HG03045 (cell line): ENCODE results near the gene PROCR.
A peak's percentile ranks its signal among the peaks of the same experiment; 100 is the strongest.
"Not testable (repeated sequence)": the region's sequence is repeated elsewhere in the genome, so short reads cannot be mapped to it uniquely, and the experiment has no call there.

ENCODE experiments used
- ATAC-seq: cut with Tn5 transposase; IDR thresholded peaks from one replicate; pipeline ENCODE4 v1.9.1; 2021; ENCODE audit warnings: mild to moderate bottlenecking, moderate library complexity; ENCODE audit not compliant: unreplicated experiment

PROCR gene

DNA sequence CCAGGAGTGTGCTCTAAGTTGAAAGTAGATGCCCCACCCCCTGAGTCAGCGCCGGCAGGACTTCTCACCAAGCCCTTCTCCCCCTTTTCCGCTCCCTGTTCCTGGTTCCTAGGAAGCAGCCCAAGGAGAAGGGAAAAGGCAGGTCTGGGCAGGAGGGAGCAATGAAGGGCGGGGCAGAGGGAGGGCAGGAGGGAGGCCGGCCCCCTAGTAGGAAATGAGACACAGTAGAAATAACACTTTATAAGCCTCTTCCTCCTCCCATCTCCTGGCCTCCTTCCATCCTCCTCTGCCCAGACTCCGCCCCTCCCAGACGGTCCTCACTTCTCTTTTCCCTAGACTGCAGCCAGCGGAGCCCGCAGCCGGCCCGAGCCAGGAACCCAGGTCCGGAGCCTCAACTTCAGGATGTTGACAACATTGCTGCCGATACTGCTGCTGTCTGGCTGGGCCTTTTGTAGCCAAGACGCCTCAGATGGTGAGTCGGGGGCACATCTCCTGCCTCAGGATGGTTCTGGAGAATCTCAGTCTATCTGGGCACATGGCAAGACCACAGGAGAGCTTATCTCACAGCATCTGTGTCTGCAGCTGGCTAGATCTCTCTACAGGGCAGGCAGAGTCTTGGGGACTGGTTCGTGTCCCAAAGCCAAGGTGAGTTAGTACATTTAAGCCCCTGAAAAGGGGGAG, at the start of gene PROCR:
Gene PROCR (plus strand): TSS at position 320 of the 681 bp plus-strand sequence. CDS start 83 bp downstream, at position 403.
- no peak for ATAC-seq

DNA sequence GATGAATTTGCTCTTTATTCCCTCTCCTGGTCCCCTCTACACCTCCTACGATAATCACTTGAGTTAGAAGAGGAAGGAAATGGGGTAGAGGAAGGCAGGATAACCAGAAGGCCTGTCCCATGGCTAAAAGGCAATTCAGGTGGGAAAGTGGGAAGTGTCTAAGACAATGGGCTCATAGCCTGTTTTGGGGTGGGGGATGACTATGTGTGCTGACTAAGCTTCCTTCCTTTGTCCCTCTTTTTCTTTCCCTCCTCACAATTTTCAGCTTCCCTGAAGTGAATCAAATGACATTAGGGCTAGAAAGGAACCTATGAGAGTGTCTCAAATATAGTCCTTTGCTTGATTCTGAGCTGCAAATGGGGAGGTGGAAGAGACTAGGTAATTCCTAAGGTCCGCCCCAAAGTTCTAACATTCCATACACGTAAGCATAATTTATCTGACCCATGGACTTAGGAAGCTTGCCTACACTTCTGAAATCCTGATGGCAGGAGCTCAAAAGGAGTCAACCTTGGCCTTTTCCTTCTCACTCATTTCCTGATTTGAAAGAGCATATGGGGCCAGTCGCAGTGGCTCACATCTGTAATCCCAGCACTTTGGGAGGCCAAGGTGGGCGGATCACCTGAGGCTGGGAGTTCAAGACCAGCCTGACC, 49.0 kb upstream of the PROCR start:
- no peak for ATAC-seq

DNA sequence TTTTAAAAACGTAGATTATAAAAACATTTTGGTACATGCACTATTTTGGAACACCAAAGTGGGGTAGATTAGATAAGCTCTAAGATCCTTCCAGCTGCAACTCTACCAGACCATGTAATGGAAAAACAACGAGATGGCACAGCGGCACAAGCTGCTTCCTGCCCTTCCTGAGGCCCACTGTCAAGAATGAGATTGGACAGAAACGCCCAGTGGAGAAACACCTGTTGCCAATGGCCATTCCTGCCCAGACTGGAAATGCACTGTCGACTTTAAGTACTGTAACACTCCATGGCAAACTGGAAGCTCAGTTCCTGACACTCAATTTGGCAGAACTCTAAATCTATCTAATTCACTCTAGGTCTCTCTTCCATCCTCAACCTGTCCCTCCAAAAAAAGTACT, 46.1 kb upstream of the PROCR start:
- no peak for ATAC-seq

DNA sequence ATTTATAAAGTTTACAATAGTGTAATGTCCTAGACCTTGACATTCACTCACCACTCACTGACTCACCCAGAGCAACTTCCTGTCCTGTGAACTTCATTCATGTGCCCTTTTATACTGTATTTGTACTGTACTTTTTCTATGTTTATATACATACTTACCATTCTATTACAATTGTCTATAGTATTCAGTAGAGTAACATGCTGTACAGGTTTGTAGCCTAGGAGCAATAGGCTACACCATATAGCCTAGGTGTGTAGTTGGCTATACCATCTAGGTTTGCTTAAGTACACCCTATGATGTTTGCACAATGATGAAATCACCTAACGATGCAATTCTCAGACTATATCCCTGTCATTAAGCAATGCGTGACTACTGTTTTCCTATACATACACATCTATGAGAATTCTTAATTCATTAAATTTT, 42.2 kb upstream of the PROCR start:
- no peak for ATAC-seq

DNA sequence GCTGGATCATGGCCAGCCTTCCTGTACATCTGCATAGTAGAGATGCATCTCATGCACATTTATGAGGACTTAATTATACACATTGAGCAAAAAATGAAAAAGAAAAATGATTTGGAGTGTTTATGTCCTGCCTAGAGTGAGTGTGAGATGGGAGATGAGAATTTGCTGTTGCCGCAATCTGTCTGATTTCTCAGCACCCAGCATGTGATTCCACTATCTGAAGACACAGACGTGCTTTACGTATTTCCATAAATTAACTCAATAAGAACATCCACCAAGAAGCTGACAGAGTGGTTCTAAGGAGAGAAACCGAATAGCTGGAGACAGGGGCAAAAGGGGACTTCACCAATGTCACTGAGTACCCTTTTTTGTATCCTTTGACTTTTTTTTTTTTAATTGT, 39.9 kb upstream of the PROCR start:
- no peak for ATAC-seq

DNA sequence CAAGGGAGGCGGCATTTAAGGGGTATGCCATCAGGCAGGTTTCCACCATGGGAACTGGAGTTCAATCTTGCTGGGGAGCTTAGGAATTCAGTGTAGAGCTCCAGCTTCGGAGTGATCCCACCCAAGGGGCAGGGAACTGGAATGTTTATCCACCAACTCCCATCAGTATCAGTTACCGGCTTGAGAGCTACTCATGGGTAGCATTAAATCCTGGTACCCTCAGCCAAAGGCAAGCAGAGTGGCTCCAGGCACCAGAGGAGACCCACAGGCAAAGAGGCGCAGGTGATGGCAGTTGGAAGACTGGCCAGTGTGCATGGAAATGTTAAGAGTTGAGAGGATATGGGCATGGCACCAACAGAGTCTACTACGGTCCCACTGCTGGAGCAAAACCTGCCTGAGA, 38.8 kb upstream of the PROCR start:
- no peak for ATAC-seq

DNA sequence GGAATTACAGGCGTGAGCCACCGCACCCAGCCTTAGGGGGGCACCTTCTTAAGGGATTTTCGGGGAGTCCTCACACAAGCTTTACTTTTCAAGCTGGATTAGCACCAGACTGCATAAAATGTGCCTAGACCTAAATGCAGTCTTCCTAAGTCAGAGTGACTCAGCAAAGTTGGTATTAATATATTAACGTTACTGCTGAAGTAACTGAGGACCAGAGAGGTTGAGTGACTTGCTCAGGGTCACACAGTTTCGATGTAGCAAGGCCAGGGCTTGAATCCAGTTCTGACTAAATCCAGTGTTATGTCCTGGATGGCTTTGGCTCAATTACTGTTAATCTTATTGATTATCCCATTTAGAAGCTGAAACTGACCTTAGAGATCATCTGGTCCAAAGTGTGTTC, 38.1 kb upstream of the PROCR start:
- no peak for ATAC-seq

DNA sequence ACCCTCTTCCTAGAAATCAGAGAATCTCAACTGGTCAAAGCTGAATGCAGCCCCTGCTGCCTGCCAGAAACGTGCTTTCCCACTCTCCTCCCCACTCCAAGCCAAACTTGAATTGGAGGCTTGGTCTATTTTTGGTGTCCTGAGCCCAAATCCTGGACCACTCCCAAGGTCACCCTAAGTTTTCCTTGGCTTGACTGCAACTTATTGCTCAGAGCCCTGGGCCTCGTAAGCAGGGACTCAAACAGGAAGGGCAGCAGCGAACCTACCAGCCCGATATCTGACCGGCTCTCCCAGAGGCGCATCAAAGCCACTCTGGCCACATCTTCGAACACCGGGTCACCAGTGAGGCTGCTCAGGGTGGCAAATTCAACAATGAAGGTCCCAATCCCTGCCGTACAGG, 37.4 kb upstream of the PROCR start:
- ATAC-seq: no peak

DNA sequence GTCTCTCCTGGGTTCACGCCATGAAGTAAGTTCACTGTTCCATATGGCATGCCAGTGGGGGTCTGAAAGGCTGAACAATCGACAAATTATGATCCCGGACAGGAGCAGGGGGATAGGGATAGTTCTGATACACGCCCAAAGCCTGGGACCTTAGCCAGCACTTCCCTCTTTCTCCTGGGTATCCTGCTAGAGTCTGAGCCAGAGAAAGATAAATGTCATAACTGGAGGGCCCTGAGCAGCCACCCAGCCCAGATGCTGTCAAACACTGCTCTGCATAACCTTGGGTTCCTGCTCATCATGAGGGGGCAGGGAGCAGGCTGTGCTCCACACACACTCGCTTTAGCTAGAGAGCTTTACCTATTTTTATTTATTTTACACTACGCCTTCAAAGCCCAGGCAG, 37.0 kb upstream of the PROCR start:
- no peak for ATAC-seq

DNA sequence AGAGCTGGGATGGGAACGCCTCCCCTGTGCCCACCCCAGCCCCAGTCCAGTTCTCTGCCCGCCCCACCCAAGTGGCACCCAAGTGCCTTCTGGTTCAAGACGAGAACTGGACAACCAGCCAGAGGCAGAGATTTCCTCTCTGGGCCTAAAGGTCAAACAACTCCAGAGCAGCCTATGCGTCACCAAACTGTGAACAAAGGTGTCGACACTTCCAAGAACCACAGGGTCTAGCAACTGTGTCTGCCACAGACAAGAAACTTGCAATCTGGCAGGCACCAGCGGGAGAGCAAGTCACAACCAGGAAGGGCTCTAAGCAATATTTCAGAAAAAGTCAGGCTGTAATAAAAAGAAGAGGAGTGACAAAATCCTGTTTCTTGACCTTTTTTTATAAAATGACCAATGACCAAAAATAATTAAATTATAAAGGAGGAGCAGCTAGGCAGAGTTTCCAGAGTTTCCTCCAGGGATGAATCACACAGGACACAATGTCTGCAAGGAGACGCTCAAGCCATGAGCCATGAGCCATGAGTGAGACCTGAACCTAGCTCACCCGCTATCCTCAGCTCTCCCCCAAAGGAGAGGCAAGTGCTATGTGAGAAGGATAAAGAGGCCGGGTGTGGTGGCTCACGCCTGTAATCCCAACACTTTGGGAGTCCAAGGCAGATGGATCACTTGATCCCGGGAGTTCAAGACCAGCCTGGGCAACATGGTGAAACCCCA, 35.8 kb upstream of the PROCR start:
- no peak for ATAC-seq

DNA sequence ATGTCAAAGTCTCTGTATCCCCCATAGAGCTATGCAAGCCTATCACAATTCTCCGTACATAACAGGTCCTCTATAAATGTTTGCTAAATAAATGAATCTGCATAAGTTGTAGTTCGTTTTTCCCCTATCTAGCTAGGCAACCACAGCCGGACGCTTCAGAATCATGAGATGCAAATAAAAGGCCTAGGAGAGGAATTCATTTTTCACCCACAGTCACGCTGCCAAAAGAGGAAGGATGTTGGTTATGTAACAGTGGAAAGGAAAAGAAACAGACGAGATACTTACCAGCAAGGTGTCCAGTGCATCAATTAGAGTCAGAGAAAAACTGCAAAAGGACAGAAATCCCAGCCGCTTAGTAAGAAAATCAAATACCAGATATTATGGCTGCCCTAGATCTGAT, 27.2 kb upstream of the PROCR start:
- no peak for ATAC-seq

DNA sequence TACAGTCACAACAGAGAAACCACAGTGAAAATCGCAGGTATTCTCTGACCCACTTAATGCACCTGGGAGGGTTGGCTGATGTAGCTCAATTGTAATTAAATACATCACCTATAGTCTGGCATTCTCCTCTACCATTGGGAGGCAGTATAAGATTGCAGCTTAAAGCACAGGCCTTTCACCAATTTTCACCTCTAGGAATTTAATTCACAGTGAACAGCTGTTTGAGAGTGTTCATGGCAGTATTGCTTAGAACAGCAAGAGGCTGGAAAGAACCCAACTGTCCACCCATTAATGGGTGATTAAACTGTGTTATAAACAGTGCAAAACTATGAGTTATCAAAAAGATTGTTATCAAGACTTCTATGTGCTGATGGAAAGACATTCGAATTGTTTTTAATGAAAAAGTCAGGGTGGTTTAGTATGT, 26.7 kb upstream of the PROCR start:
- ATAC-seq: no peak

DNA sequence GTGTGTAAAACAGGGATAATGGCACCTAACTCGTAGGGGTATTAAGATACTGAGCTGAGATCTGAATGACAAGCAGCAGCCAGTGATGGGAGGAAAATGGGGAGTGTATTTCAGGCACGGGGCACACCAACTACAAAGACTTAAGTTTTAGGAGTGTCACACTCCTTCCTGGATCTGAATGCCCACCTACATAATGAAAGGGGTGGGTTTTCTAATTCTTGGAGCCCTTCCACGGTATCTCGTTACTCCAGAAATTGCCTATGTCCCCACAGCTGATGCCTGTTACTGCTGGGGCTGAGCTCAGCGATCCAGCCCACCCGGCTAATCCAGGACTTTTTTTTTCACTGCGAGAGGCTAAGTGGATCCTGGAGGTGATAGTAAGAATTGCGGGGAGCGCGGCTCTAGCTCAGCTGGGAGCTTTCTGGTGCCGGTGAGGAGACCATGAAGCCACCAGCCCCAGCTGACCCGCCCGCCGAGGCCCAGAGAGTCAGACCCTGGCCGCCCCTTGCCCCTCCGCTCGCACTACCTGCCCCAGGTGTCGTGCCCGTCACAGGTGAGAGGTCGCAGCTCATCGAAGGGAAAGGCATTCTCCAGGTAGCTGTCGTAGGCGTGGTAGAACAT, 25.5 kb upstream of the PROCR start:
- peak; percentile 15 for ATAC-seq

DNA sequence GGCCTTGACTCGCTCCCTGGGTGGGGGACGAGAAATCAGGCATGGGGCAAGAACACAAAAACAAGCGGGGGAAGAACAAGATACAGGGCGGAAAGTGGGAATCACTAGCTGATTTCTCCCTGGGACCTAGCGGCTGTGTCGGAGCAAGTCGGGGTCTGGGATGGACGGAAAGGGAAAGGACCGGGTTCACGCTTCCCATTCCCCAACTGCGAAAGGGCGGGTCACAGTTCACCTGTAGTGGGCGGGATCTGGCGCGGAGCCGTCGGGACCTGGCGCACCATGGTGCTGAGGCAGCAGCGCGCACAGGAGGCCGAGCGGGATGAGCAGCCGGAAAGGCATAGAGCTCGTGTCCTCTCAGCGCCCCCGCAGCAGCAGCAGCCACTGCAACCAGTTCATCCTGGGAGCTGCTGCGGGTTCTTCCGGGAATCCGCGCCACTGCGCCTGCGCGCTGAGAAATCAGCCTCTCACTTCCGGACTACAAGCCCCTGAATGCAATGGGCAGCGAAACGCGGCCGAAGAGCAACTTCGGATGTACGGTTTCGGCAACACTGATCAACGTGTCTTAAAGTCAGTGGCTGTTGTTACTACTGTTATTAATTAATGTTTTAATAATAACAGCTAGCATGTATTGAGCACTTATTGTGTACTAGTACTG, 24.8 kb upstream of the PROCR start, which contains the start of gene EDEM2:
Gene EDEM2 (minus strand): TSS at position 417 of the 655 bp plus-strand sequence. CDS start 78 bp downstream, at position 339.
- peak; percentile 80 for ATAC-seq

DNA sequence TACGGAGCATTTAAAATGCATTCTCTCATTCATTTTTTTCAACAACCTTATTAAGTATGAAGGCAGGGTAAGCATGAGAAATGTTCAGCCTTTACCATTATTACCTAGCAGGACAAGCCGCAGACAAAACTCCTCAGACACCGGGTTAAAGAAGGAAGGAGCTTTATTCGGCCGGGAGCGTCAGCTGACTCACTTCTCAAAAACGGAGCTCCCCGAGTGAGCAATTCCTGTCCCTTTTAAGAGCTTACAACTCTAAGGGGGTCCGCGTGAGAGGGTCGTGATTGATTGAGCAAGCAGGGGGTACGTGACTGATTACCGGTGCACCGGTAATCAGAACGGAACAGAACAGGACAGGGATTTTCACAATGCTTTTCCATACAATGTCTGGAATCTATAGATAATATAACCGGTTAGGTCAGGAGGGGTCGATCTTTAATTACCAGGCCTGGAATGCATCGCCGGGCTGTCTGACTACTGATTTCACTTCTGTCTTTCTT, 24.2 kb upstream of the PROCR start:
- peak; percentile 14 for ATAC-seq

DNA sequence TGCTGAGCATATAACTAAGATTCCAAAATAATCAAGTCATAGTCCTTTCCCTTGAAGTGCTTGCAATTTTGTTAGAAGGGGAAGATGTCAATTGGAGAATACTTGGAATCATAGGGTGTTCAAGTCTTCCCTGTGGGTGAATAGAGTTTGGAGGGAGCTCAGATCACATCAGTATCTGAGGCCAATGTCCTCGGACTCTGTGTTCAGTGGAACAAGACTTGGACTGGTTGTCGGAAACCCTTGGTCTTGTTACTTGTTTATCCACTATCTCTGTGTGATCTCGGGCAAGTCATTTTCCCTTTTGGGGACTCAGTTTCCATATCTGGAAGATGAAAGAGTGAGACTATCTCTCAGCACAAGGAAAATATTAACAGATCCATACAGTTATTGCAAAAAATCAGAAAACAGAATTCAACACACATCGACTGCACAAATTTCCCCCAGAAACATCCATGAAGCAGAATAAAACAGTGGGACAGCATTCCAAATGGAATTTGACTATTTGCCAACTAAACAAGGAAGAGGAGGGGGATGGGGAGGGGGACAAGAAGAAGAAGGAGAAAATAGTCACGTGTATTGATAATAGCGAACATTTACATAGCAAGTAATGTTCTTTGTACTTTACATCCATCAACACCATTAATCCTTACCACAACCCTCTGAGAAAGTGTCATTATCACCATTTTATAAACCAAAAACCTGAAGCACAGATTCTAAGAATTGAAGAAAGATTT, 20.9 kb upstream of the PROCR start:
- no peak for ATAC-seq

DNA sequence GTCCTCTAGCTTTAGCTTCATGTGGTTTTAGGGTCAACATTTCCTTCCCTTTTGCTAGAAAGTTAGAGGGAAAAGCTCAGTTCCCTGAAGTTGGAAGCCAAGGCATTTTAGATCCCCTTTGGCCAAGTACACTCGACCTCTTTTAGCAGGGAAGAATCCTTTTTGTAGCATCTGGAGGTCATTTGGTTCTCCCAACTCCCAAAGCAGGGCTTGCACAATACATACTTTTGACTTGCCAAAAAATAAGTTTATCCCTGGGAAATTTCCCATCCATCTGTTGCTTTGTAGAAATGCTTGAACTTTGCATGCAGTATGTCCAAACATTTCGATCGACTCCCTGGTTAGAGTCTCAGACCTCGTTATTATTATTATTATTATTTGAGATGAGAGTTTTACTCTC, 20.1 kb upstream of the PROCR start:
- no peak for ATAC-seq

DNA sequence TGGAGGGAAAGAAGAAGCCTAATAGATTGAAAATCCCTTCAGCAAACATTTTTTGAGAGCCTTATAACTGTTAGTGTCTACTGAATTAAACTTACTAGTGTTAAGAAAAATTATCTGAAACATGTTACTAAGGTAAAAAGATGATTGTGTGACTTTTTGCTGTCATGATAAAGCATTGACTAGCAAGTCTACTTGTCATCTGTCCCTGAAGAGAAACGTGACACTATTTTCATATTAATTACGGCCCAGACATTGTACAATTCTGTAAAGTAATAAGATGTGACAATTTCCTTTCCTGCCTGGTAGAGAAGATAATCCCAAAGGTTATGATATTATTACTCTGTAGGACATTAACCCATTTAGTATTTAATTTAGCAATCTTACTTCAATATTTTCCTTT, 15.9 kb upstream of the PROCR start:
- no peak for ATAC-seq

DNA sequence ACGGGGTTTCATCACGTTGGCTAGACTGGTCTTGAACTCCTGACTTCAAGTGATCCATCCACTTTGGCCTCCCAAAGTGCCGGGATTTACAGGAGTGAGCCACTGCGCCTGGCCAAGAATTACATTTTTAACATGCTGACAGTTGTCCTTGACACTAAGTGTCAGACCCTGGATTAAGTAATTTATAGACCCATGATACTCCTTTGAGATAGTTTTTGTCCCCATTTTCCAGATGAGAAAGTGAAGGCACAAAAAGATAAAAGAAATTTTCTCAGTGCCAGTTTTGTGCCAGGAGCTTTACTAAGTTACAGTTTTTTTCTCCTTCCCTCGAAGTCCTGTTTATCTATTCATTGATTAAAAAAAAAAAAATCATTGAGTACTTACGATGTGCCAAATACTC, 14.9 kb upstream of the PROCR start:
- no peak for ATAC-seq

DNA sequence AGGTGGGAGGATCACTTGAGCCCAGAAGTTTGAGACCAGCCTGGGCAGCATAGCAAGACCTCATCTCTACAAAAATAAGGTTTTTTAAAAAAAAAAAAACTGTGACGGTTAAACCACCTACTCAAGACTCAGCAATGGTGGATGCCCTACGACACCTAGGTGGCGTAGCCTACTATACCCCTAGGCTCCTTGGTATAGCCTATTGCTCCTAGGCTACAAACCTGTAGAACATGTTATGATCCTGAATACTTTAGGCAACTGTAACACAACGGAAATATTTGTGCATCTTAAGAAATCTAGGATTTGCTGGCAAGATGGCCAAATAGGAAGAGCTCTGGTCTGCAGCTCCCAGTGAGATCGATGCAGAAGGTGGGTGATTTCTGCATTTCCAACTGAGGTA, 11.5 kb upstream of the PROCR start:
- not testable (repeated sequence) for ATAC-seq
